CD4-positive, alpha-beta T cell treated with Interleukin-21 for 1 hour (primary cell): ENCODE measurements around the gene MAP3K1.

Experiments
- DNase-seq: peaks from one replicate; pipeline ENCODE4 v3.0.0-alpha.2; 2020

The MAP3K1 gene

DNA sequence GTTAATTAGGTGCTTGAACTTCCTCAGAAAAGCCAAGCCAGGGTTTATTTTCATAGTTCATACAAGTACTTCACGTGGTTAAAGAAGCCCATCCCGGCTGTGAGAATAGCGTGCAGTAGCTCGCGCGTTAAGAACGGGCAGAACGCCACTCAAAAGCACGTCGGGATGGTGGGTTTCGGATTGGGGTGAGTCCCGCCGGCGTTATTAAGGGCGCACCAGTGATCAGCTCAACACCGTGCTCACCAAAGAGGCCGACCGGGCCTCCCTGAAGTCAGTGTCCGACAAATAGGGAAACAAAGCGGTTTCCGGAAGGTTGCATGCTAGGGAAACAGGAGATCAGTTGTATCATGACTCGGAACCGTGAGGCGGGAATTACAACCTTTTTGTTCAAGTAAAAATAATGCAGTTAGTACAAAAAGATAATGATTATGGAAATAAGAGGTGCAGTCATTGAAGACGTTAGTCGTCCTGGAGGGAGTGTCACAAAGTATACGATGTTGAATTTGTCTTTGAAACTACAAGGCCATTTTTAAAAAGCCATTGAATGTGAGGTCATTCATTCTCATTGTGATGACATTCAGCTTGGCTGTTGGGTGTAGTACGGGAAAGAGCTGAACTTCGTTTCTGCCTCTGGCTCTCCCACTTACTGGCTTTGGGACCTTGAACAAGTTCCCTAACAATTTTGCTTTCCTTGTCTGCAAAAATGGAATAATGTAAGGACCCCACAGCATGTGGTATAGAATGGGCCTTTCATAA, 95.0 kb downstream of the MAP3K1 start:
- no peak for DNase-seq

DNA sequence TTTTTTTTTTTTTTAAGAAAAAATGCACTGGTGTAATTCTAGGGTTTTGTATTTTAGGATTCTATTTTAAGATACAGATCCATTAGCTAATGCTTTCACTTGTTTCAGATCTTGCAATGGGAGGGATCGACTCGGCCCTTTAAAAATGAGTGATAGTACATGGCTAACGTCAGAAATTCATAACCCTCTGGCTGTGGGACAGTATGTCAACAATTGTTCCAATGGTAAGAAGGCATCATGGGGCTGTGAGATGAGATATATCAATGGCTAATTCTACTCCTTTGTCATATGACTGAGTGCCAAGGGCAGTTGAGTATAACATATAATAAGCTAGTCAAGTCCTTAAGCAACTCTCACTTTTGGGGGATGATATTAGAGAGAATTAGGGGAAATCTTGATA, 98.4 kb downstream of the MAP3K1 start:
- no peak for DNase-seq

- DNase-seq = no peak
Observed at GRCh38 chr5:56914678-56915077, 99.3 kb downstream of the MAP3K1 start.

DNA sequence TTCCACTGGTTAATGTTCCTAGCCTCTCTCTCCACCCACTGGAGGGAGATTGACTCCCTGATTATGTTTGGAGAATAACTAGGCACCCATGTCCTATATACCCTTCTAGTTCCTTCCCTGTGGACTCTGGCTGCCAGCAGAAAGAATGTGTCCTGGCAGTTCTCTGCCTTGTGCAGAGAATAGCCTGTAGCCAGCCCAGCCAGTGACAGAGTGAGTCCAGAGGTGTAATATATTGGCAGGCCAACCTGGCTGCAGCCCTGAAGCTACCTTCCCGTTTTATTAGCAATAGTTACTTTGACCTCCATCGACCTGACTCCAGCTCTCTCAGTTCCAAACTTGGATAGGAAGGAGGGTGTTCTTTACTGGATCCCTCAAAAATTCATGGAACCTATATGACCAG, 102.2 kb downstream of the MAP3K1 start:
- DNase-seq = no peak

GRCh38 chr5:56918054-56918453, 102.7 kb downstream of the MAP3K1 start:
- no peak for DNase-seq

DNA sequence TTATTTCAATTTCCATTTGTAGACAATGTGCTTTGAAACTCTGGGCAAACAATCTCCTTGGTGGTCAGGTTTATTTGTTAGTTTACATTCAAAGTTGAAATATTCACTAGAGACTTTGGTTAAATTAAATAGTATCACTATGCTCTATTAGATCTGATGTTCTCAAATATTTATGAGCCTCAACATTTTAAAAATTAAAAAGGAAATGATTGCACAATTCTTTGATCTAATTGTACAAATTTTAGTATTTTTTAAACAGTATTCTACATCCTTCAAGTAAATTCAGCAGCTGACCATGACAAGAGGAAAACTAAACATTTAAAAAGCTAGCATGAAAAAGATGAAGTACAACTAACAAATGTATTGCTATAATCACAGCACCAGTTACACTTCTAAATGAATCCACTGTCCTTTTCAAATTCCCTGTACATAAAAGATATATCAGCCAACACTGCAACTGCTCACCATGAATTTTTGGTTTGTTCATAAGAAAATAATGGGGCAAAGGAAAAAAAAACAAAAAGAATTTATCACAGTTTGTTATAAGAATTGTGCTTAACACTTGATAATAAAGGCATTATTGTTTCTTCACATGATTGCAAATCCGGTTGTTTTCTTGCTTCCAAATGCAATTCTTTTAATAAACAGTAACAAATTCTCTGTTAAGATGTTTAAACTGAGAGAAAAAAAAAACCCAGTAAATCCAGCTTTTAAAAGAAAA, 104.8 kb downstream of the MAP3K1 start:
- DNase-seq = no peak

- DNase-seq = no peak
Observed at GRCh38 chr5:56922922-56923321, 107.6 kb downstream of the MAP3K1 start.

- no peak for DNase-seq
Observed at GRCh38 chr5:56934325-56934724, 119.0 kb downstream of the MAP3K1 start.

- DNase-seq = no peak
Observed at GRCh38 chr5:56938858-56939257, 123.5 kb downstream of the MAP3K1 start.

DNA sequence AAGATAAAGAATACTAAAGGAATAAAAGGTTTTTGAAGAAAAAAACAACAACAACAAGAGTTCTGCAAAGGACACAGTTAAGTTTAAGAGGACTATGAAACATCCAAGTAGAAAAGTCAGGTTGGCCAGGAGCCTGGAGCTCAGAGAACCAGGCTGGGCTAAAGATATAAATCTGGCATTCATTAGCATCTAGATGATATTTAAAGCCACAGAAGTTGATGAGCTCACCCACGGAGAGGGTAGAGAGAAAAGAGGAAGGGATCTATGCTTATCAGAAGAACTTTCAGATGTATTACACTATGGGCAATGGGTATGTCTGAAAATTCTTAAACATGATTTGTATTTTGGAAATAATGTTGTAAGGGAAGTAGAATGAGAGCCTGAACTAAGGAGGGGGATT, 126.6 kb downstream of the MAP3K1 start:
- no peak for DNase-seq
